Progenitor cell of endocrine pancreas (in vitro differentiated cells): ENCODE results near the gene CORIN. TPM values are rescaled to one million over a fixed set of nuclear protein-coding genes. Genes with fewer than 3 reads are reported as not detected.

Source experiments
- DNase-seq: peaks from one replicate; pipeline ENCODE4 v3.0.0; 2021; ENCODE audit warnings: low spot score; ENCODE audit not compliant: unreplicated experiment
- H3K27ac Mint-ChIP-seq: 2 replicates; pipeline ENCODE4 v1.8.0; 2021; ENCODE audit warnings: mild to moderate bottlenecking, moderate library complexity, mixed read lengths
- H3K27me3 Mint-ChIP-seq: 2 replicates; pipeline ENCODE4 v1.8.0; 2021; ENCODE audit warnings: mixed read lengths
- H3K36me3 Mint-ChIP-seq: 2 replicates; pipeline ENCODE4 v1.8.0; 2022; ENCODE audit warnings: mixed read lengths; ENCODE audit not compliant: insufficient read depth
- H3K4me1 Mint-ChIP-seq: 2 replicates; pipeline ENCODE4 v1.8.0; 2021; ENCODE audit warnings: low read depth, mixed read lengths
- H3K4me3 Mint-ChIP-seq: 2 replicates; pipeline ENCODE4 v1.8.0; 2021; ENCODE audit warnings: low read depth, mild to moderate bottlenecking, moderate library complexity, mixed read lengths
- H3K9me3 Mint-ChIP-seq: 2 replicates; pipeline ENCODE4 v1.8.0; 2021; ENCODE audit warnings: low read depth, mixed read lengths
- total RNA-seq: library from RNA; stranded (reverse); gene quantifications from 2 replicates; pipeline ENCODE4 v1.2.1, GENCODE V29; 2021
- TF ChIP-seq, protein P1 (sequence below): fragments of 200-600 bp; sonication (generic); IDR thresholded peaks from one replicate; pipeline ENCODE4 v1.5.0; 2021; ENCODE audit warnings: antibody characterized with exemption, mild to moderate bottlenecking; ENCODE audit not compliant: unreplicated experiment

Gene CORIN
- total RNA-seq, 1 donor from 2014 or later: 0.84 TPM

DNA sequence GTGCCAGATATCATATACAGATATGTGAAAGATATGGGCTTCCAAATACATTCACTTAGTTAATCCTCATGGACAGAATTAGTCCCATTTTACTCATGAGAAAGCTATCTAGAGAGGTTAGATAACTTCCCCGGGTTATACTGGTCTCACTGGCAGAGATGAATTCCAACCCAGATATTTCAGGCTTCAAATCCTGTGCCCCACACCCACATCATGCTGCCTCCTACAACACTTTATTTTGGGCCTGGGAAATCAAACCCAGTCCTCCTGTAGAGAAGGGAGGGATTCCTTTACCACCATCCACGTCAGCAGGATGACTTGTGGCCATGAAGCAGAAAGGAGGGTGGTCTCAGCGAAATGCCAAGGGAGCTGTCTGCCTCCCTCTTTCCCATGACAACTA lies 239.0 kb downstream of the CORIN start:
- TF ChIP-seq, protein P1, sequence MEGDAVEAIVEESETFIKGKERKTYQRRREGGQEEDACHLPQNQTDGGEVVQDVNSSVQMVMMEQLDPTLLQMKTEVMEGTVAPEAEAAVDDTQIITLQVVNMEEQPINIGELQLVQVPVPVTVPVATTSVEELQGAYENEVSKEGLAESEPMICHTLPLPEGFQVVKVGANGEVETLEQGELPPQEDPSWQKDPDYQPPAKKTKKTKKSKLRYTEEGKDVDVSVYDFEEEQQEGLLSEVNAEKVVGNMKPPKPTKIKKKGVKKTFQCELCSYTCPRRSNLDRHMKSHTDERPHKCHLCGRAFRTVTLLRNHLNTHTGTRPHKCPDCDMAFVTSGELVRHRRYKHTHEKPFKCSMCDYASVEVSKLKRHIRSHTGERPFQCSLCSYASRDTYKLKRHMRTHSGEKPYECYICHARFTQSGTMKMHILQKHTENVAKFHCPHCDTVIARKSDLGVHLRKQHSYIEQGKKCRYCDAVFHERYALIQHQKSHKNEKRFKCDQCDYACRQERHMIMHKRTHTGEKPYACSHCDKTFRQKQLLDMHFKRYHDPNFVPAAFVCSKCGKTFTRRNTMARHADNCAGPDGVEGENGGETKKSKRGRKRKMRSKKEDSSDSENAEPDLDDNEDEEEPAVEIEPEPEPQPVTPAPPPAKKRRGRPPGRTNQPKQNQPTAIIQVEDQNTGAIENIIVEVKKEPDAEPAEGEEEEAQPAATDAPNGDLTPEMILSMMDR: no peak
- Mint-ChIP-seq H3K27ac (no peak overlapping the region), H3K27me3 (no peaks in the 10 kb centered on the region), H3K36me3 (no peaks in the 10 kb centered on the region), H3K4me1 (peaks cover 2% of the 10 kb centered on the region), H3K4me3 (no peak overlapping the region), H3K9me3 (no peaks in the 10 kb centered on the region)
- DNase-seq: no peak

- H3K4me1 Mint-ChIP-seq: peaks cover 2% of the 10 kb centered on the region
- no peak for DNase-seq
- H3K36me3 Mint-ChIP-seq: no peaks in the 10 kb centered on the region
- no peaks in the 10 kb centered on the region for H3K27me3 Mint-ChIP-seq
- H3K9me3 Mint-ChIP-seq: no peaks in the 10 kb centered on the region
- H3K27ac Mint-ChIP-seq: no peak overlapping the region
- no peak overlapping the region for H3K4me3 Mint-ChIP-seq
- TF ChIP-seq, protein P1: no peak
Measured at GRCh38 chr4:47598320-47598719, 239.5 kb downstream of the CORIN start.

- Mint-ChIP-seq H3K9me3 (no peaks in the 10 kb centered on the region), H3K36me3 (no peaks in the 10 kb centered on the region), H3K27me3 (no peaks in the 10 kb centered on the region), H3K27ac (no peak overlapping the region), H3K4me1 (peaks cover 2% of the 10 kb centered on the region), H3K4me3 (no peak overlapping the region)
- no peak for DNase-seq
- TF ChIP-seq, protein P1: no peak
Measured at GRCh38 chr4:47597696-47598095, 240.2 kb downstream of the CORIN start.

DNA sequence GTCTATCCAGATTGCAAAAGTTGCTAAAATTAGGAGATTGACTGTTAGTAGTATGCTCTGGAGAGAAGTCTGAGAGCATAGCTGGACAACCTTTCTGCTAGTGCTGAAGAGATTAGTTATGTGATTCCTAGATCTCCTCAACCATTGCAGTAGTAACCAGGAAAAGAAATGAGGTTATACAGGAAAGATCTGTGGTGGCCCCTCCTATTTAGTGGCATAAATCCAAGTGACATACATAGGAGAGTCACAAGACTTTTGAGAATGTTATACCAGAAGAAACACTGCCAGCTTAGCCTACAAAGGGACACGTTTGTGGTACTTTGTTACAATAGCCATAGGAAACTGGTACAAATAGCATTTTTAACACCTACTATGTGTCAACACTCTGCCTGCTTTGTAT lies 247.5 kb downstream of the CORIN start:
- H3K4me3 Mint-ChIP-seq: no peak overlapping the region
- TF ChIP-seq, protein P1: no peak
- DNase-seq: no peak
- H3K27me3 Mint-ChIP-seq: no peaks in the 10 kb centered on the region
- H3K9me3 Mint-ChIP-seq: peaks cover 14% of the 10 kb centered on the region
- H3K36me3 Mint-ChIP-seq: peaks cover 43% of the 10 kb centered on the region
- no peak overlapping the region for H3K27ac Mint-ChIP-seq
- peaks cover 2% of the 10 kb centered on the region for H3K4me1 Mint-ChIP-seq

GRCh38 chr4:47579235-47579634 lies 258.6 kb downstream of the CORIN start:
- no peaks in the 10 kb centered on the region for H3K27me3 Mint-ChIP-seq
- peaks cover 32% of the 10 kb centered on the region for H3K36me3 Mint-ChIP-seq
- H3K4me1 Mint-ChIP-seq: peaks cover 3% of the 10 kb centered on the region

More at GRCh38 chr4:47579235-47579634, 258.6 kb downstream of the CORIN start:
- no peak for DNase-seq
- Mint-ChIP-seq H3K4me3 (no peak overlapping the region), H3K27ac (no peak overlapping the region), H3K9me3 (no peaks in the 10 kb centered on the region)
- TF ChIP-seq, protein P1: no peak
